ENCODE data around the gene MESD. TPM values are rescaled to one million over a fixed set of nuclear protein-coding genes. Genes with fewer than 3 reads are reported as not detected.

MESD gene
- total RNA-seq, 1 experiment from 2014 or later: 28.2 TPM

DNA sequence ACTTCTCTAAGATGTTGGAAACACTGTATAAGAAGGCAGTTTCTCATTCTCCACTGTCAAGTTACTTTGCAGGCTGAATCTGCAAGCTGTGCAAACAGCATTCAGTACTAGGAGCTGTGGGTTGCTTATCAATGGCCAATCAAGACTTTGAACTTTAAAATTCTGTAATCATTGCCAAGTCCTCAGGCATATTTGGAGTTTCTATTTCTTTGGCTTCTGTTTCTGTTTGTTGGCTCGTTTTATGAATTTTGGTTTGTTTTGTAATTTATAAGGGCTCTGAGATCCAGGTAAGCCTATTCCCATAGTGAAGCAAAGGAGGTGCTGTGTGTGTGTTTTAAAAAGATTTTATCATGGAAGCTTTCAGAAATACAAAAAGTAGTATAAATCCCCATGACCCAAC lies 43.2 kb upstream of the MESD start:
- ChIA-PET CTCF (interaction anchor here (0.6 kb wide), 1 partner anchor 226 kb away, joined by 3 read pairs; no protein-coding TSS in a partner anchor), POLR2A (interaction anchor here (0.7 kb wide), 1 partner anchor 16 kb away, joined by 3 read pairs; no protein-coding TSS in a partner anchor)
- BruUV-seq (replicated peaks): no TSS peak
- Histone ChIP-seq H3K27ac (ENCODE audit: low read length) (no peak overlapping the region), H3K27me3 (ENCODE audit: control insufficient read depth, insufficient read depth, low read length) (no peaks in the 10 kb centered on the region), H3K4me1 (ENCODE audit: control insufficient read depth, insufficient read depth, low read length) (no peaks in the 10 kb centered on the region), H3K4me3 (ENCODE audit: low read depth in 2 of 2, low read length in 2 of 2) (no peak overlapping the region), H3K9me3 (ENCODE audit: control insufficient read depth, insufficient read depth, low read depth, low read length) (no peaks in the 10 kb centered on the region), H3K36me3 (ENCODE audit: control insufficient read depth, insufficient read depth, low read length) (no peaks in the 10 kb centered on the region)
- intact Hi-C loops (cut with micrococcal nuclease; ENCODE audit: unreplicated experiment) (no loop called here), in situ Hi-C loops (cut with HindIII; ENCODE audit: low pct_unique_long_range_greater_than_20kb, low sequenced_read_pairs) (no loop called here)
- TF ChIP-seq SIN3A (IDR thresholded peaks at IDR 0.05; ENCODE audit: borderline replicate concordance, insufficient read depth, low read depth, low read length) (no peak), TCF7L2 (IDR thresholded peaks at IDR 0.05; ENCODE audit: low read depth, low read length) (no peak), POLR2AphosphoS5 (IDR thresholded peaks at IDR 0.05; ENCODE audit: low read depth, low read length) (no peak)
- TF ChIP-seq, protein P1, sequence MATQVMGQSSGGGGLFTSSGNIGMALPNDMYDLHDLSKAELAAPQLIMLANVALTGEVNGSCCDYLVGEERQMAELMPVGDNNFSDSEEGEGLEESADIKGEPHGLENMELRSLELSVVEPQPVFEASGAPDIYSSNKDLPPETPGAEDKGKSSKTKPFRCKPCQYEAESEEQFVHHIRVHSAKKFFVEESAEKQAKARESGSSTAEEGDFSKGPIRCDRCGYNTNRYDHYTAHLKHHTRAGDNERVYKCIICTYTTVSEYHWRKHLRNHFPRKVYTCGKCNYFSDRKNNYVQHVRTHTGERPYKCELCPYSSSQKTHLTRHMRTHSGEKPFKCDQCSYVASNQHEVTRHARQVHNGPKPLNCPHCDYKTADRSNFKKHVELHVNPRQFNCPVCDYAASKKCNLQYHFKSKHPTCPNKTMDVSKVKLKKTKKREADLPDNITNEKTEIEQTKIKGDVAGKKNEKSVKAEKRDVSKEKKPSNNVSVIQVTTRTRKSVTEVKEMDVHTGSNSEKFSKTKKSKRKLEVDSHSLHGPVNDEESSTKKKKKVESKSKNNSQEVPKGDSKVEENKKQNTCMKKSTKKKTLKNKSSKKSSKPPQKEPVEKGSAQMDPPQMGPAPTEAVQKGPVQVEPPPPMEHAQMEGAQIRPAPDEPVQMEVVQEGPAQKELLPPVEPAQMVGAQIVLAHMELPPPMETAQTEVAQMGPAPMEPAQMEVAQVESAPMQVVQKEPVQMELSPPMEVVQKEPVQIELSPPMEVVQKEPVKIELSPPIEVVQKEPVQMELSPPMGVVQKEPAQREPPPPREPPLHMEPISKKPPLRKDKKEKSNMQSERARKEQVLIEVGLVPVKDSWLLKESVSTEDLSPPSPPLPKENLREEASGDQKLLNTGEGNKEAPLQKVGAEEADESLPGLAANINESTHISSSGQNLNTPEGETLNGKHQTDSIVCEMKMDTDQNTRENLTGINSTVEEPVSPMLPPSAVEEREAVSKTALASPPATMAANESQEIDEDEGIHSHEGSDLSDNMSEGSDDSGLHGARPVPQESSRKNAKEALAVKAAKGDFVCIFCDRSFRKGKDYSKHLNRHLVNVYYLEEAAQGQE (IDR thresholded peaks at IDR 0.05; ENCODE audit: insufficient read depth in 1 of 2, low read depth in 2 of 2, low read length in 1 of 2): no peak
- TF ChIP-seq, protein P2, sequence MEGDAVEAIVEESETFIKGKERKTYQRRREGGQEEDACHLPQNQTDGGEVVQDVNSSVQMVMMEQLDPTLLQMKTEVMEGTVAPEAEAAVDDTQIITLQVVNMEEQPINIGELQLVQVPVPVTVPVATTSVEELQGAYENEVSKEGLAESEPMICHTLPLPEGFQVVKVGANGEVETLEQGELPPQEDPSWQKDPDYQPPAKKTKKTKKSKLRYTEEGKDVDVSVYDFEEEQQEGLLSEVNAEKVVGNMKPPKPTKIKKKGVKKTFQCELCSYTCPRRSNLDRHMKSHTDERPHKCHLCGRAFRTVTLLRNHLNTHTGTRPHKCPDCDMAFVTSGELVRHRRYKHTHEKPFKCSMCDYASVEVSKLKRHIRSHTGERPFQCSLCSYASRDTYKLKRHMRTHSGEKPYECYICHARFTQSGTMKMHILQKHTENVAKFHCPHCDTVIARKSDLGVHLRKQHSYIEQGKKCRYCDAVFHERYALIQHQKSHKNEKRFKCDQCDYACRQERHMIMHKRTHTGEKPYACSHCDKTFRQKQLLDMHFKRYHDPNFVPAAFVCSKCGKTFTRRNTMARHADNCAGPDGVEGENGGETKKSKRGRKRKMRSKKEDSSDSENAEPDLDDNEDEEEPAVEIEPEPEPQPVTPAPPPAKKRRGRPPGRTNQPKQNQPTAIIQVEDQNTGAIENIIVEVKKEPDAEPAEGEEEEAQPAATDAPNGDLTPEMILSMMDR (IDR thresholded peaks at IDR 0.05): no peak; the same call in 1 of the 2 replicates
- DNase-seq (ENCODE audit: low read depth, low spot score) (no peak), ATAC-seq (no peak)

DNA sequence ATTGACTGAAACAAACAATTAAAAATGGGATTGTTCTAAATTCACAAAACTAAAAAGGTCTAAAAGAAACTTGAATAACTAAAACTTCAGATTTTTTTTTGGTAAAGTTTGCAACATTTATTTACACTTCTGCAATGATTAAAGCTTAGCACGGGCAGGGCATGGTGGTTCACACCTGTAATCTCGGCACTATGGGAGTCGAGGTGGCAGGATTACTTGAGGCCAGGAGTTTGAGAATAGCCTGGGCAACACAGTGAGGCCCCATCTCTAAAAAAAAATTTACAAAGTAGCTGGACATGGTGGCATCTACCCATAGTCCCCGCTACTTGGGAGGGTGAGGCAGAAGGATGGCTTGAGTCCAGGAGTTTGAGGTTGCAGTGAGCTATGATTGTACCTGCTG lies 42.7 kb upstream of the MESD start:
- no TSS peak for BruUV-seq (replicated peaks)
- Histone ChIP-seq H3K27me3 (ENCODE audit: control insufficient read depth, insufficient read depth, low read length) (no peaks in the 10 kb centered on the region), H3K4me1 (ENCODE audit: control insufficient read depth, insufficient read depth, low read length) (no peaks in the 10 kb centered on the region), H3K27ac (ENCODE audit: low read length) (no peak overlapping the region), H3K4me3 (ENCODE audit: low read depth in 2 of 2, low read length in 2 of 2) (no peak overlapping the region), H3K36me3 (ENCODE audit: control insufficient read depth, insufficient read depth, low read length) (no peaks in the 10 kb centered on the region), H3K9me3 (ENCODE audit: control insufficient read depth, insufficient read depth, low read depth, low read length) (no peaks in the 10 kb centered on the region)
- intact Hi-C loops (cut with micrococcal nuclease; ENCODE audit: unreplicated experiment) (no loop called here), in situ Hi-C loops (cut with HindIII; ENCODE audit: low pct_unique_long_range_greater_than_20kb, low sequenced_read_pairs) (no loop called here)
- ATAC-seq: no peak
- DNase-seq (ENCODE audit: low read depth, low spot score): no peak
- TF ChIP-seq TCF7L2 (IDR thresholded peaks at IDR 0.05; ENCODE audit: low read depth, low read length) (no peak), SIN3A (IDR thresholded peaks at IDR 0.05; ENCODE audit: borderline replicate concordance, insufficient read depth, low read depth, low read length) (no peak), POLR2AphosphoS5 (IDR thresholded peaks at IDR 0.05; ENCODE audit: low read depth, low read length) (no peak)
- TF ChIP-seq, protein P2 (IDR thresholded peaks at IDR 0.05): no peak
- TF ChIP-seq, protein P1 (IDR thresholded peaks at IDR 0.05; ENCODE audit: insufficient read depth in 1 of 2, low read depth in 2 of 2, low read length in 1 of 2): no peak
- CTCF ChIA-PET: interaction anchor here (0.6 kb wide), 1 partner anchor 226 kb away, joined by 3 read pairs; no protein-coding TSS in a partner anchor
- POLR2A ChIA-PET: interaction anchor here (0.7 kb wide), 1 partner anchor 17 kb away, joined by 3 read pairs; no protein-coding TSS in a partner anchor
